ENCODE measurements around the gene ZNF180. TPM values are rescaled to one million over a fixed set of nuclear protein-coding genes. Genes with fewer than 3 reads are reported as not detected.

Gene ZNF180
- 4.8 and 6.0 TPM in 2 replicates for total RNA-seq

DNA sequence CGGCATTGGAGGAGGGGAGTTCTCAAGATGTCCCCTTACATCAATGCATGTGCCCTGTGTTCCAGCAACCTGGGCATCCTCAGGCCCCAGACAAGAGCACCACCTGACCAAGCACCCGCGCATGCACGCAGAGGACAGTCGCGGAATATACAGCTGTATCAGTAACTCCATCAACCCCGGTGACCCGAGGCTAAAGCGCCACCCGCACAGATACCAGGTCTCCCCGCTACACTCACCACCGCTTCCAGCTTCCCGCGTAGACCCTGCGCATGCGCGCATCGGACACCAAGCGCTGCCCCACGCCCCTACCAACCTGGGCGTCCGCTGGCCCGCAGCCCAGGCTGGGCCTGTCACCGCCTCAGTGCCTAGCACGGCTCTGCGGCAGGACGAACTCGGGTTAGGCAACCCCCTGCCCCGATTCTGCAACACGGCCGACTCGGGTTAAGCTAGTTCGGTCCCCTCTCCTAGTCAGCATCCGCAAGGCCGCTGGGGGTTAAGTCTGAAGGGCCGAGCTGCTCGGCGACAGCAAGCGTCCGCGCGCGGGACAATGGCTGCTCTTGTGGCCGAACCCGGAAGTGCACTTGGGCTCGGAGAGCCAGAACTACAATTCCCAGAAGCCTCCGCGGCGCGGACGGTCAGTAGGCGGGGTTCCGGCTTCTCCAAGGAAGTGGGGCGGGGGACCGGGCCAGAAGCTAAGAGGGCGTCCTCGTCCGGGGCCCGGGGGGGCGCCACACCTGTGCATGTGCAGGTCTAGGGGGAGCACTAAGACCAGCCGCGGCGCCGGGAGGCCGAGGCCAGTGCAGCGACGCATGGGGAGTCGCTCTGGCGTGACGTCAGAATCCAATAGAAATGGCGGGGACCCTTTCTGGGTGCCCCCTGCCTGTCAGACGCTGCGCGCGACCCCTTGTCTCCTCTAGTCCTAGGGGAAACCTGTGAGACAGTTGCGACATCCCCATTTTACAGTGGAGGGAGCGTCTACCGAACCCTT, at the start of gene ZNF180:
Gene ZNF180, minus strand, starts transcription at position 561 of the 988 bp plus-strand sequence. CDS start 3,188 bp downstream, outside the sequence.

DNA sequence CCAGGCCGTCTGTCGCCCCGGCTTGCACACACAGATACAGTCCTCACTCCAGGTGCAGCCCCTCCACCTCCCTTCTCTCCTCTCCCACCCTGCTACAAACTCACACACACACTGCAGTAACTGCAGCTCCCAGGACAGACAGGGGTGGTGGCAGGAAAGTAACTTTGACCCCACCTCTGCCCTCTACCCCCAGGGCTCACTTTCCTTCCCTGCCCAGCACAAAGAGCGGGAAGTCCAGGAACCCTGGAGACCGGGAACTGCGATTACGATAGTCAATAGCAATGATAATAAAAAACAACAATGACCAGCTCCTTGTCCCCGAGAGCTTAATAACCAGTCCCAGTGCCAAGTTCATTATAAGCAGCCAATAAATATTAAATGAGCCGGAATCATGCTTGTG, 29.2 kb upstream of the ZNF180 start, which contains the start of gene CEACAM20:
Gene CEACAM20, minus strand, starts transcription at position 140 of the 400 bp plus-strand sequence. CDS start 166 bp downstream, outside the sequence.

DNA sequence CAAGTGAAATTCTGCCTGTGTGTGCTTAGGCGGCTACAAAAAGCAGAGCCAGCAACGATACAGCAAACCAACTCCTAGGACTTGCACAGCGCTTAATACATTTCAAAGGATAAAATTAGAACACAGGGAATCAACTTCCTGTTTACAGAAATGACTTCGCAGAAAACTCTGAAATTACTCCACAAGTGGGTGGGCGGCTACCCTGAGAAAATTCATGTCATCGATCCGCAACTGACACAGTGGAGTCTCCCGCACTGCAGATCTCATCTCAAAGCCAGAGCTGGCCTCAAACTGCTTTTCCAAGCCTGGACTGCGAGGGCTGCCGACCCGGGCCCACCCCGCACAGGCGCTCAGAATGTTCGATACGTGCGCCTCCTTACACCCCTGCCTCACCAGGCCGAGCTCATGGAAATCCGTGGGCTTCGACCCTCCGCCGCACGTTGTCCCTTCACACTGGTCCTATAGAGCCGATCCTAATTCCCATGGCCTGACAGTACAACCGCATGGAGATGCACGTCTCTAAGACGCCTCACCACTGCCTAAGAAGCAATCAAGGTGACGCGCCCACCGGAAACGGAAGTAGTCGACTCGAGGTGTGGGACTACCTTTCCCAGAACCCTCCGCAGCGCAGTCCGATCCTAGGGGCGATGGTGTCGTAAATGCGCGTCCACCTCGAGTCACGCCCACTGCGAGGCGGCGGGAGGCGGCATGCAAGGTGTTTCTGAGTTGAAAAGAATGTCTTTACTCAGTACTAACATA, 52.2 kb downstream of the ZNF180 start, which contains the start of gene ZNF229:
Gene ZNF229, minus strand, starts transcription at position 557 of the 759 bp plus-strand sequence. CDS start 5,625 bp downstream, outside the sequence.

Other genes with a start within 250 kb of the ZNF180 start
- 0.07 TPM in 1 of 2 replicates, not detected in the other for gene ZNF233, start 240.6 kb downstream of the ZNF180 start, total RNA-seq
- 0.88 and 2.0 TPM in 2 replicates for gene ZNF235, start 195.5 kb downstream of the ZNF180 start, total RNA-seq
- 1.5 and 2.2 TPM in 2 replicates for gene ZNF112, start 143.8 kb downstream of the ZNF180 start, total RNA-seq
- gene ZNF285, start 98.9 kb downstream of the ZNF180 start, total RNA-seq, result 2.0 and 2.9 TPM in 2 replicates
- 3.2 and 5.4 TPM in 2 replicates for gene ZNF229, start 52.0 kb downstream of the ZNF180 start, total RNA-seq
- not detected in 2 replicates for gene CEACAM20, start 29.2 kb upstream of the ZNF180 start, total RNA-seq
- gene IGSF23, start 113.0 kb upstream of the ZNF180 start, total RNA-seq, result not detected in 2 replicates
- 39.2 and 58.8 TPM in 2 replicates for gene PVR, start 143.4 kb upstream of the ZNF180 start, total RNA-seq
- 4.4 and 7.8 TPM in 2 replicates for gene CEACAM19, start 171.0 kb upstream of the ZNF180 start, total RNA-seq
- gene CEACAM16, start 198.6 kb upstream of the ZNF180 start, total RNA-seq, result not detected in 2 replicates
- gene BCL3, start 248.2 kb upstream of the ZNF180 start, total RNA-seq, result 31.5 and 32.9 TPM in 2 replicates

Measured in airway epithelial cell (primary cell).